Measurements from ENCODE around the gene PEX16. TPM values are rescaled to one million over a fixed set of nuclear protein-coding genes. Genes with fewer than 3 reads are reported as not detected.
A peak's percentile ranks its signal among the peaks of the same experiment; 100 is the strongest.

Gene PEX16
- total and polyA plus RNA-seq, 2 of the 13 experiments (the other 11 are each of a cell fraction or from before 2014, with no cell fraction given): 12.5 to 21.8 TPM

GRCh38 chr11:45917623-45918330 lies at the start of gene PEX16 (continued):
- no peak for TF ChIP-seq ZNF281 (CRISPR knock-in tag; IDR thresholded peaks at IDR 0.05; ENCODE audit: borderline replicate concordance)
- no peak for TF ChIP-seq ZNF883 (CRISPR knock-in tag; IDR thresholded peaks at IDR 0.05; ENCODE audit: not compliant biosample characterization)
- no peak for TF ChIP-seq ZIK1 (CRISPR knock-in tag; IDR thresholded peaks at IDR 0.05; ENCODE audit: borderline replicate concordance, low read depth)
- no peak for TF ChIP-seq GTF2F1 (IDR thresholded peaks at IDR 0.05; ENCODE audit: low read length)
- TF ChIP-seq ZNF34 (CRISPR knock-in tag; IDR thresholded peaks at IDR 0.05; ENCODE audit: borderline replicate concordance): peak; percentile 37; the same call in 1 of the 2 replicates
- TF ChIP-seq ZSCAN30 (CRISPR knock-in tag; IDR thresholded peaks at IDR 0.05): no peak
- no peak for TF ChIP-seq REL (CRISPR knock-in tag; conservative IDR thresholded peaks at IDR 0.05)
- no peak for TF ChIP-seq THYN1 (CRISPR knock-in tag; IDR thresholded peaks at IDR 0.05; ENCODE audit: borderline replicate concordance, low read depth)
- TF ChIP-seq SMARCC2 (IDR thresholded peaks at IDR 0.05): no peak
- TF ChIP-seq HNRNPUL1 (IDR thresholded peaks at IDR 0.05; ENCODE audit: low read depth, low read length): no peak
- no peak for TF ChIP-seq ZNF333 (CRISPR knock-in tag; IDR thresholded peaks at IDR 0.05; ENCODE audit: borderline replicate concordance)
- TF ChIP-seq ZNF546 (CRISPR knock-in tag; conservative IDR thresholded peaks at IDR 0.05): peak; percentile 27
- TF ChIP-seq ARID5B (CRISPR knock-in tag; IDR thresholded peaks at IDR 0.05): no peak
- no peak for TF ChIP-seq TERF1 (CRISPR knock-in tag; IDR thresholded peaks at IDR 0.05)
- TF ChIP-seq ZFAT (CRISPR knock-in tag; conservative IDR thresholded peaks at IDR 0.05): no peak
- peak; percentile 74 for TF ChIP-seq ZBTB20 (CRISPR knock-in tag; IDR thresholded peaks at IDR 0.05; ENCODE audit: borderline replicate concordance, low read depth)
- TF ChIP-seq NR0B2 (CRISPR knock-in tag; IDR thresholded peaks at IDR 0.05): no peak; the same call in 1 of the 2 replicates
- TF ChIP-seq ZBTB26 (CRISPR knock-in tag; IDR thresholded peaks at IDR 0.05; ENCODE audit: borderline replicate concordance): peak; percentile 43; the same call in 1 of the 2 replicates
- TF ChIP-seq YY1 (IDR thresholded peaks at IDR 0.05; ENCODE audit: insufficient read depth, insufficient replicate concordance, low read depth, low read length): peak; percentile 63
